Lower leg skin (tissue), 3 donors: ENCODE results near the gene PCMTD2.
"Not testable (repeated sequence)": the region's sequence is repeated elsewhere in the genome, so short reads cannot be mapped to it uniquely, and the experiment has no call there.

Experiments used
- POLR2A ChIP-seq, 2 donors: fragments of 450-650 bp; IDR thresholded peaks; one replicate each; pipeline ENCODE4 v1.6.1; 2016 to 2017; ENCODE audit warnings: antibody characterized with exemption in 2 of 2, mild to moderate bottlenecking in 1 of 2, moderate library complexity in 1 of 2
- TF ChIP-seq, protein P1 (sequence below), 3 donors: fragments of 450-650 bp; IDR thresholded peaks; one replicate each; pipeline ENCODE4 v1.5.1; 2016; ENCODE audit warnings: antibody characterized with exemption in 3 of 3, mild to moderate bottlenecking in 3 of 3, moderate library complexity in 2 of 3

DNA sequence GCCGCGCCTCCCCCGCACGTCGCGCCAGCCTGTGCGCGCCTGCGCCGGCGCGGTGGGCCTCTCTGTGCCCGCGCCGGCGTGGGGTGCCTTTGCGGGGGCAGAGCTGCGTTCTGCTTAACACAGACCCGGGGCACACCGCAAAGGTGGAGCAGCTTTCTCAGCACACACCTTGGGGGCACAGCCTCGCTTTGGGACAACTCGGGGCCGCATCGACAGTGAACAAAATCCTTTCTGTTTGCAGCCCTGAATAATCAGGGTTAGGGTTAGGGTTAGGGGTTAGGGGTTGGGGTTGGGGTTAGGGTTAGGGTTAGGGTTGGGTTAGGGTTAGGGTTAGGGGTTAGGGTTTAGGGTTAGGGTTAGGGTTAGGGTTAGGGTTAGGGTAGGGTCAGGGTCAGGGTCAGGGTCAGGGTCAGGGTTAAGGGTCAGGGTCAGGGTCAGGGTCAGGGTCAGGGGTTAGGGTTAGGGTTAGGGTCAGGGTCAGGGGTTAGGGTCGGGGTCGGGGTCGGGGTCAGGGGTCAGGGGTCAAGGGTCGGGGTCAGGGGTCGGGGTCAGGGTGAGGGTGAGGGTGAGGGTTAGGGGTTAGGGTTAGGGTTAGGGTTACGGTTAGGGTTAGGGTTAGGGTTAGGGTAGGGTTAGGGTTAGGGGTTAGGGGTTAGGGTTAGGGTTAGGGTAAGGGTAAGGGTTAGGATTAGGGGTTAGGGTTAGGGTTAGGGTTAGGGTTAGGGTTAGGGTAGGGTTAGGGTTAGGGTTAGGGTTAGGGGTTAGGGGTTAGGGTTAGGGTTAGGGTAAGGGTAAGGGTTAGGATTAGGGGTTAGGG is 31.1 kb downstream of the PCMTD2 start:
- TF ChIP-seq, protein P1, sequence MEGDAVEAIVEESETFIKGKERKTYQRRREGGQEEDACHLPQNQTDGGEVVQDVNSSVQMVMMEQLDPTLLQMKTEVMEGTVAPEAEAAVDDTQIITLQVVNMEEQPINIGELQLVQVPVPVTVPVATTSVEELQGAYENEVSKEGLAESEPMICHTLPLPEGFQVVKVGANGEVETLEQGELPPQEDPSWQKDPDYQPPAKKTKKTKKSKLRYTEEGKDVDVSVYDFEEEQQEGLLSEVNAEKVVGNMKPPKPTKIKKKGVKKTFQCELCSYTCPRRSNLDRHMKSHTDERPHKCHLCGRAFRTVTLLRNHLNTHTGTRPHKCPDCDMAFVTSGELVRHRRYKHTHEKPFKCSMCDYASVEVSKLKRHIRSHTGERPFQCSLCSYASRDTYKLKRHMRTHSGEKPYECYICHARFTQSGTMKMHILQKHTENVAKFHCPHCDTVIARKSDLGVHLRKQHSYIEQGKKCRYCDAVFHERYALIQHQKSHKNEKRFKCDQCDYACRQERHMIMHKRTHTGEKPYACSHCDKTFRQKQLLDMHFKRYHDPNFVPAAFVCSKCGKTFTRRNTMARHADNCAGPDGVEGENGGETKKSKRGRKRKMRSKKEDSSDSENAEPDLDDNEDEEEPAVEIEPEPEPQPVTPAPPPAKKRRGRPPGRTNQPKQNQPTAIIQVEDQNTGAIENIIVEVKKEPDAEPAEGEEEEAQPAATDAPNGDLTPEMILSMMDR (IDR thresholded peaks at IDR 0.05), result not testable (repeated sequence)
- not testable (repeated sequence) for TF ChIP-seq POLR2A (IDR thresholded peaks at IDR 0.05)
